Amygdala (tissue), 56 donors: ENCODE results near the gene TXK.
A peak's percentile ranks its signal among the peaks of the same experiment; 100 is the strongest.
"Not testable (repeated sequence)": the region's sequence is repeated elsewhere in the genome, so short reads cannot be mapped to it uniquely, and the experiment has no call there.

Experiments
- DNase-seq, 56 donors: peaks; one replicate each; lab custom pipeline; 2025; lab: John Stamatoyannopoulos, UW

Gene TXK

GRCh38 chr4:48134081-48134480 lies at the start of gene TXK:
Gene TXK, minus strand, starts transcription at chr4:48134250. Its CDS starts 80 bp downstream, at chr4:48134170.
- no peak for DNase-seq

GRCh38 chr4:48180234-48180633 lies 46.2 kb upstream of the TXK start:
- DNase-seq = no peak

DNA sequence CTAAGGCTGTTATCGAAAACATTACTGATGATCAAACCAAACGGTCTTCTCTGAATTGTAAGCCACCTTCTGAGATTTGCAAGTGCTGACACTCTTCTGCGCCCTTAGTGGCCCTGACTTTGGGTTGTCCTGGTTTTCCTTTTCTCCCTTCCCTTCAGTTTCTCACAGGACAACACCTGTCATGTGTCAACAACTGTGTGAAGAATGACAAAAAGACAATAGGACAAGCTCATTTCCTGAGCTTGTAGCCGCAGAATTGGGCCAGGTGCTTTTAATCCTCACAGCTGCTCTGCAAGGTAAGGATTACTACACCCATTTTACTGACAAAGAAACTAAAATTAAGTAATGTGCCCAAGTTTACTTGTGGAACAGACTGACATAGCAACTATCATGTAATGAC lies 44.9 kb upstream of the TXK start:
- no peak for DNase-seq

GRCh38 chr4:48175806-48176205 lies 41.8 kb upstream of the TXK start:
- DNase-seq = no peak

DNA sequence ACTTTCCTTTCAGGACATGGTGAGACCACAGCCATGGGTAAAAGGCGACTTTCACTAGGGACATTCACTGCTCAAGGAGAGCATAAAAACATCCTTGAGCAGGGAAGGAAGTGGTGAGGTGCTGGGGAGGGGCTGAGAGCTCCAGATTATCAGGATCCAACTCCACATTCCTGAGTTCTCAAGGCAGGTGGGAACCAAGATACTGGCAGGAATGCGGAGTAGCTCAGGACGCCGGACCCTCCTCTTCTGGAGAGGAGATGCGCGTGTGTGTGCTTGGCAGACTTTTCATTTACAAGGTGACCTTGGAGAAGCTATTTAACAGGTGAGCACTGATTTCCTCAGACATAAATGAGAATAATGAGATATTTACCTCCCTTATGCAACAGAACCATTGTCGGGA lies 41.3 kb upstream of the TXK start:
- DNase-seq = no peak

DNA sequence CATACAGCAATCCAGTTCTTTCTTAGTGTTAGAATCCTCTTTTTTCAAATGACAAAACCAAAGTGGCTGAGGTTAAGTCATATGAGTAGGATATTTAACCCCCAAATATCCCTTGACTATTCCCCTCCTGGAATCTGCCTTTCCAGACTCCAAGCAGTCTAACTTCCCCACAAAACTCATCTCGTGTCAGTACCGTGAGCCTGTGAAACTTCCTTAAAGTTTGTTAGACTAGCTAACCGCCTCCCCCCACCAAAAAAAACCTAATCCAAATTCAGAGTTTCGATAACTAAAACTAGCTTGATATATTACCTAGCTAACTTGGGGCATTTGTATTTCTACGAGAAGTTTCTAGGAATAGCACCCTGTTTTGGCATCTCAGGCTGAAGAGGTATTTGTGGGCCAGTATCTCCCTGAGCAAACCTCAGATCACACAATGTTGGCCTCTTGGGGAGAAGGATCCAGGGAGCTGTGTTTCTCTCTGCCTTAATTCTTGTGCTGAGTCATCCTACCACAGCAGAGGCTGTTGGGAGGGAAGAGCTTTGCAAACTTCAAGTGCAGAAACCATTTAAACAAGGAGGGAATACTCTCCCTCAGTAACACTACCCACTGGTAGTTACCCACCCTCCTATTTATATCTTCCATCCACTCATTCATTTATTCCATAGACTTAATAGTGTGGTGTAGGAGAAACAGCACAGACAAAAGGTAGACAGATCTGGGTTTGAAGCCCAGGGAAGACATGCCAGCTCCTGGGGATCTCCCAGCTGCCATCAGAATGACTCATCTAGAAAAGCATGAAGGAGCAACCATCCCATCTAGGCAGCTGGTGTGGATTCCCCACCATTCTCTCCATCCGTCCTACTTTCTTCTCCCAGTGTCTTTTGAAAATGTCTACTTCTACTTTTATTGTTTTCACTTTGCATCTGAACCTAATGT lies 39.3 kb upstream of the TXK start:
- DNase-seq = peak in 1 of 56 donors; percentile 1

GRCh38 chr4:48172651-48173050 lies 38.6 kb upstream of the TXK start:
- DNase-seq = no peak

GRCh38 chr4:48169636-48170035 lies 35.6 kb upstream of the TXK start:
- DNase-seq = no peak

DNA sequence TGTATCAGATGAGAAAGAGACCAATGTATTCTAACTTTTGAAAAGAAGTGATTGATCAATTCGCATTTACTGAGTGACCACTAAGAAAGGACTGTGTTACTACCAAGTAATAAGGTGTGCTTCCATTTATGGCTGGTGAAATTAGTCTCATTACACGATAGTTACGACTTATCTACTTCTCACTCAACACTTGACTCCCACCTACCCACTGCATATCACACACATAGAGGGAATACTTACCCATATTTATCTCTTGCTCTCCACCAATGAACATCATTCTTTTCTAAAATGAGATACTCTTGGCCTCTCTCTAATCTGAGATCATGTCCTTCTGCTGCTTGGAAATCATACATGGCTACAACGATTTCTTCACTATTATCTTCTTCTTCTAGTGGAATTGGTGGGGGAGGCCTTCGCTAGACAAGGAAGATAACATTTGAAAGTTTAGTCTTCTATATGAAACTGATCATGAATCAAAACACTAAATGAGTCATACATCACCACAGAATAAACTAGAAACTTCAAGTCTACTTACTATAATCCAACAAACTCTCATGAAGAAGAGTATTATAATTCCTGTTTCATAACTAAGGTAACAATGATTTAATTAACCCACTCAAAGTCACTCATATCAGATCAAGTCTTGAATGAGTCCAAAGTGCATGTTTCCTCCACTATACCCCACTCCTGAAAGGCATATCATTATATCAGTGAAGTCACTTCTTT lies 33.7 kb upstream of the TXK start:
- DNase-seq = no peak

- not testable (repeated sequence) for DNase-seq
These were observed 30.5 kb upstream of the TXK start for GRCh38 chr4:48164561-48164960.

DNA sequence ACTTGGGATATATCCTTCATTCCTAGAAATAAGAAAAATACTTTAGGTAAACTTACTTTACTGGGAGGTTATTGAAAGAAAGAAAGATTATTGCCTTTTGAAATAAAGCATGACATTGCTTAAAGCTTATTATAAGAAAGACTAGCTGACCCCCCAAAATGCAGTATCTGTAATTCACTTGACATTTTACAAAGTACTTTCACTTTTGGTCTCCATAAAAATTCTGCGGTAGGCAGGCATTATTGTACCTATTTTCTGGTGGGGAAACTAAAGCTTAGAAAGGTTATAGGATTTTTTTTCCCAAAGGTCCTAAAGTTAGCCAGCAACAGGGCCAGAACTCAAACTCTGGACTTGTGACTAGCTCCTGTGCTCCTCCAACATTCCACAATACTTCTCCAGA lies 29.7 kb upstream of the TXK start:
- DNase-seq = no peak

DNA sequence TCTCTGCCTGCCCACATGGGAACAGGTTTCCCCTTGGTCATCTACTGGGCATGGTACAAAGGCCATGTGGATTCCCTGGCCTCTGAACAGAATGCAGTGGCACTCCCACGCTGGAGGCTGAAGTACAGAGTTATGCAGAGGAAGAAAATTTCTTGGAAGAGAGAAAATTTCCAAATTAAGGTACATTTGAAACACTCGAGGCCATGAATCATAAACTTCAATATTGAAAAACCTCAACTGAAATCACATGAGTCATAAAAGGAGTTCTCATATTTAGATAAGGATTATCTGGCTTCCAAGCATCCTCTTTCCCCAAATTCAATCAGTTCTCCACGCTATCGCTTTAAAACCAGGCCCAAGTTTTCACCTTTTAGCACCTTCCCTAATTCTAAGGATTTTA lies 28.1 kb upstream of the TXK start:
- peak in 2 of 56 donors; percentile 6 to 9 for DNase-seq

- no peak for DNase-seq
These were observed 23.2 kb upstream of the TXK start for GRCh38 chr4:48157271-48157670.

GRCh38 chr4:48156423-48156822 lies 22.4 kb upstream of the TXK start:
- DNase-seq = peak in 1 of 56 donors; percentile 2

DNA sequence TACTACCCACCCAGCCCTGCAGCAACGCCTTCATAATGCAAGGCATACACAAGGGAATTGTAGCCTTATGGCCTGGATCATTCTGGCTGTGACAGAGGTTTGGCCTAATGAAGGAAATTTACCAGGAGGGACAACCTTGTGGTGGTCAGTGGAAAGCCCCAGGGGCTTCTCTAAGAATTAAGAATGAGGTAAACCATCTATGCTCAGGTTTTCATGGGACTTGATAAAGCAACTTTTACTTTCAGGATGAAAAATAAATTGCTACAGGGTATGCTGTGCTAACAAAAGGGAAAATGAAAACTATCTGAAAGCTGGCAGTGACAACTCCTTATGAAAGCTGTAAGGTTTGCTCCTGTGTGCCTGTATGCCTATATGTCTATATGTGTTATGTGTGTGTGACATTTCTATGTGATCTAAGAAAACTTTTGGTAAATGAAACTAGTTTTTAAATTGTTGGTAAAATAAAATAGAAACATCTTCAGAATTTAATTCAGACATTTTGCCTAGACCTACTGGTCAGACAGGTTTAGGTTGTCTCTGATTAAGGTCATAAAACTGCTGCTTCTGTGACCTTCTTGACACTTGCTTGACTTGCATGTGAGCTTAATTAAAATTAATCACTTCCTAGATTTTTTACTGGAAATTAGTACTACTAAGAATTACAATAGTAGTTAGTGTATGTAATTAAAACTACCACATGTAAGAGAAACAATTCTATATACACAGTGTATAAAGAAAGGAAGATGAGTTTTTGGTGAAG lies 19.9 kb upstream of the TXK start:
- no peak for DNase-seq

DNA sequence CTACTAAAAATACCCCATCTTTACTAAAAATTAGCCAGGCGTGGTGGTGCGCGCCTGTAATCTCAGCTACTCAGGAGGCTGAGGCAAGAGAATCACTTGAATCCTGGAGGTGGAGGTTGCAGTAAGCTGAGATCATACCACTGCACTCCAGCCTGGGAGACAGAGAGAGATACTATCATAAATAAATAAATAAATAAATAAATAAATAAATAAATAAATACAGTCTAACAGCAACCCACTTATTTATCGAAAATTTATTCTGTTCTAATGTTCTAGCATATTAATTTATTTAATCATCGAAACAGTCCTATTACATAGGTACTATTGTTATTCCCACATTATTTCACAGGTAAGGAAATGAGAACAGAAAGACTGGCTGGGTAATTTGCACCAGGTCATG lies 18.2 kb upstream of the TXK start:
- DNase-seq = no peak

DNA sequence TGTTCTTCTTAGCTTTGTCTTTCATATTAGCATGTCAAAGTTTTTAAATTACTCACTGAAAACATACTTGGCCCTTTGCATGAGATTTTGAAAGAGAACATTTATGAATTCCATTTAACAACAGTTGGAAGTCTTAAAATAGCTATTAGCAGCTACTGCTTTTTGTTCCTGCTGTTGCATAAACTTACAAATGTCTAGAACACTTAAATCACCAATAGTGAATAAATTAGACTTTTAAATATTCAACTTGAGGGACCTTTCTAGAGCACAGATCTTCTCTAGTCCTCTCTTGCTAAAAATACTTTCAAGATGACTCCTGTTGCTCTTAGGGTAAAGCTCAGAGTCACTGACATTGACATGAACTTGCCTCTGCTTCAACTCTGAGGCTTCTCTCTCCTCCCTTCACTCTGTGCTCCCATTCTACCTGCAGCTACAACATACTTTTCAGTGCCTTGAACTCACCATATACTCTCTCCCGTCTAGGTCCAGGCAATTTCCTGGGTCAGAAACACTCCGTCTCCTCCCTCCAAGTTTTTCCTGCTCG lies 15.8 kb upstream of the TXK start:
- DNase-seq = no peak

GRCh38 chr4:48147621-48148020 lies 13.6 kb upstream of the TXK start:
- no peak for DNase-seq

GRCh38 chr4:48141048-48141447 lies 7.0 kb upstream of the TXK start:
- peak in 1 of 56 donors; percentile 18 for DNase-seq

DNA sequence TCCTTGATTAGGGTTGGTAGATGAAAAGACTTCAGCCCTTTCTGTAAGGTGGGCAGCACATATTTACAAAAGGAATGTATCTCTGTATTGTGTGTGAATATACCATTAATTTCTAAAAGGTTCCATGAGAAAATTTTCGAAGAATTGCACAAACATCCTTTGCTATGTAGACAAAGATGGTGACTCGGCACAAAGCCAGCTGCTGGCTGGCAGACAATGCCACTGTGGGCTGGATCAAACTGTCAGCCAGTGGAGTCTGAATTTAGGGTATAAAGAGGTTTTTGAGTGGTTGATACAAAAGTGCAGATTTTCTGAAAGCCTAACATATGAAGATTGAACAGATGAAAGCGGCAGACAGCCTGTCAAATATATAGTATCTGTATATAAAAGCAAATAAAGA lies 5.6 kb upstream of the TXK start:
- DNase-seq = peak in 10 of 56 donors; percentile 1 to 33 (median 4)

GRCh38 chr4:48138936-48139335 lies 4.9 kb upstream of the TXK start:
- no peak for DNase-seq
